Middle frontal gyrus (tissue), 1 donor: Measurements from ENCODE around the gene ORC4.
A peak's percentile ranks its signal among the peaks of the same experiment; 100 is the strongest.

ENCODE experiments used
- DNase-seq: peaks from one replicate; pipeline ENCODE4 v3.0.0-alpha.2; 2015; ENCODE audit warnings: low spot score; ENCODE audit errors: extremely low spot score

Gene ORC4

DNA sequence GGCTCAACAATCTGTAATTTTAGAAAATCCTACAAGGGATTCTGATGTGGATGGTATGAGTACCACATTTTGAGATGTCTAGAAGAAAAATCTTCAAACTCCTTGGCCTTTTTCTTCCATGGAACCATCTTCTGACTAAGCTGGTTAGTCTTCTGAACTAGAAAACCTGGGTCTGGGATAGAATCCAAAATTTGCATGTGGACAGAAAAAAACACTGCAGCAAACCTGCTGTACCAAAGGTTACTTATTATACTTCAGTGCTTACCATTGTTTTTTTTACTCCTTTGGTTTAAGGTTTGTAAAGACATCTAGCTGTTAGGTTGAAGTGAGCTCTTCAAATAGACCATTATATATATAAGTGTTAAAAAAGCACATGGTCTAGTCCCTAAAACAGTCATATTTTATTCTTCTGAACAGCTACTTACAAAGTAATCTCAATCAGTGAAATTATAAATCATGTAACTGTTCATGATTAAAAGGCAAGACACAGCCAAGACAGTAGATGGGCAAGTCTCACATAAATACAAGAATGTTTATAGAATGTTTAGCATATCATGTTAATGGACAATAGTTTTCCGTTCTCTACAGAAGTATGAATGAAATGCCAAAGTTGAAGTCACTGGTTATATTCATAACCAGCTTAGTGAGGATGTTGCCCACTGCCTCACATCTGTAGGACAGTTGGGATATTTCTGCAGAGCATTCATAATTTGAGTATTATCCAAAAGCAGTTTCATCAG lies 85.5 kb downstream of the ORC4 start:
- DNase-seq: no peak

DNA sequence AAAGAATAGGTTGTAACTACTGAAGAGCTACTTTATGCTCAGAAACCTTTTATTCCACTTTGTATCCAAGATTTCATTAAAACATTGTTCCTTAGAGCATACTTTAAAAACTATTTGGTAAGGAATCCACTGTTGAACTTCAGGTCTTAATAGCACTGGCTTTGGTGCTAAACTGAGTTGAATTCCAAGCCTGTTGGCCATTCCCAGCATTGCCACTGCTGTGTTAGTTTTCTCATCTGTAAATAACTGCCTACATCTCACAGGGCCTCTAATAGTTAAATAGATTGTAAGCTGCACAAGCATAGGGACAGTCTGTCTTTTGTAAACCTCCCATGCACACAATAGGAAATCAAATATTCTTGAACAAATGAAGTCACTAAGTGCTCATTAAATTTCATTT lies 86.6 kb downstream of the ORC4 start:
- no peak for DNase-seq

DNA sequence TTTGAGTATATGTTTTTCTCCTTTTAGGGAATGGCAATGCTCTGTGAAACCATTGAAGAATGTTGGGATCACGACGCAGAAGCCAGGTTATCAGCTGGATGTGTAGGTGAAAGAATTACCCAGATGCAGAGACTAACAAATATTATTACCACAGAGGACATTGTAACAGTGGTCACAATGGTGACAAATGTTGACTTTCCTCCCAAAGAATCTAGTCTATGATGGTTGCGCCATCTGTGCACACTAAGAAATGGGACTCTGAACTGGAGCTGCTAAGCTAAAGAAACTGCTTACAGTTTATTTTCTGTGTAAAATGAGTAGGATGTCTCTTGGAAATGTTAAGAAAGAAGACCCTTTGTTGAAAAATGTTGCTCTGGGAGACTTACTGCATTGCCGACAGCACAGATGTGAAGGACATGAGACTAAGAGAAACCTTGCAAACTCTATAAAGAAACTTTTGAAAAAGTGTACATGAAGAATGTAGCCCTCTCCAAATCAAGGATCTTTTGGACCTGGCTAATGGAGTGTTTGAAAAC lies 93.4 kb downstream of the ORC4 start:
- DNase-seq: no peak

DNA sequence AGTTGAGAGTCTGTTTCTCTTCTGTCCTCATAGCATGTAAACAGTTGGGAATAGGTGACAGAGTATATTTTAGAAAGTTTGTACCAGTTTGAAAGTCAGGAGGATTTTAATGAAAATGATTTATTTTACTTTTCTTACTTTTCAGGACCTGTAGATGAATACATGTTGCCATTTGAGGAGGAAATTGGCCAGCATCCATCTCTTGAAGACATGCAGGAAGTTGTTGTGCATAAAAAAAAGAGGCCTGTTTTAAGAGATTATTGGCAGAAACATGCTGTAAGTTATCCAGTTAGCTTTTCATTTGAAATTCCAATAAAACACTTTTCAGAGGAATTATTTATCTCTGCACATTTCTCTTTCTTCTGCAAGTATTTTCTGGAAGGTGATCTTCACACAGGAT lies 94.7 kb downstream of the ORC4 start:
- DNase-seq: no peak

DNA sequence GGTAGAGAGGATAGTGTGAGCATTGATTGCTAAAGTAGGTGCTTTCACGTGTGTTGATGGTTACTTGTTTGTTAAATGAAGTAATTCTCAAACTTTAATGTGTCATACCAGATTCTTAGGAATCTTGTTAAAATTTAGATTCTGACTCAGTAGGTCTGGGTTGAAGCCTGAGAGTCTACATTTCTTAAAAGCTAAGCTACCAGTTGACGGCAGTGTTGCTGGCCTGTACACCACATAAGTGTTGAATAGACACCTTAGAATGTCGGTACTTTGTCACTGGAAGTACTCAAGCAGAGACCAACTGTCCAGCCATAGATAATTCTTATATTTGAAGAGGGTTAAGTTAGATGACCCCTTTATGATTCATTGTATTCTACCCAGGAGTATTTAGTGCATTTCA lies 95.9 kb downstream of the ORC4 start:
- DNase-seq: no peak

DNA sequence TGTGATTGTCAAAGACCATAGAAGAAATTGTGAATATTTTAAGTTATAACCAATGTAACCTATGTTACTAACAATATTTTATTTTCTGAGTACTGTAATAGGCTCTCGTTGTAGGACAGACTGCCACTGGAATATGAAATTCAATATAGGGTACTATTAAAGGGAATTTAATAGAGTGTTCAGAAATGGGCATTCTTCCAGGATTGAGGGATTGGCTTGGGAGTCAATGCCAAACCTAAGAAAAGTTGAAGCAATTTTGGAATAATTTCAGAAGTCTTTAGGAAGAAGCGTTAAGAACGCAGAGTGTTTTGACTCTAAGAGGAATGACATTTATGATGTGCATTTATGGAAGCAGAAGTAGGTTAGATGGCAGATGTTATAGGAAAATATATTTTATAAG lies 96.7 kb downstream of the ORC4 start:
- no peak for DNase-seq

DNA sequence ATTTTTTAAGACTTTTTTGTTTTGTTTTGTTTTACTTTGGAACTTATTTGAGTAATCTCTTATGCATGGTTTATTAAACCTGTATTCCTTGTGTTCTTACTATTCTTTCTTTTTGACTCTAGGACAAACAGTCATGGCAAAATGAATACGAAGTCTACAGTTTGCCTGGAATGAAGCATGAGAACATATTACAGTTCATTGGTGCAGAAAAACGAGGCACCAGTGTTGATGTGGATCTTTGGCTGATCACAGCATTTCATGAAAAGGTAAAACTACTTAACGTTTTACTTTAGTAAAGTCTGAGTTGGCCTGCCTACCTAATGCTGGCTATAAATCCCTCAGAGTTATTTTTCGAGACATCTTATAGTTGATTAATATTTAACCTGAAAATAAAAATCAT lies 103.4 kb downstream of the ORC4 start:
- DNase-seq: no peak

DNA sequence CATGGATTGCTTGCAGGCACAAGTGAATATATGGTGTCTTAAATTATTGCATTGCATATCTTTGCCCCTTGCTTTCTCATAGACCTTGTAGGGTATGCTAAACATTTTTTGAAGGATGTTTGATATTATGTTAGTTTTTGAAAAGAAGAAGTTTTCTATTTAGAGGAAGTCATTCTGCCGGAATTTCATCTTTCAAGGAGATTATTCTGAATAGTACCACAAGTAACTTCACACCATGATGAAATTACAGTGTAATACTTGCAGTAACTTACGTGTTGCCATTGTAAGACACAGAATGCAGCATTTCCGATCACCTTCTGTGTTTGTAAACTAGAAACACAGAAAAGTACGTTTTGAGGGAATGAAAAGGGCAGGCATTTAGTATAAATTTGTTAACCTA lies 103.8 kb downstream of the ORC4 start:
- no peak for DNase-seq

DNA sequence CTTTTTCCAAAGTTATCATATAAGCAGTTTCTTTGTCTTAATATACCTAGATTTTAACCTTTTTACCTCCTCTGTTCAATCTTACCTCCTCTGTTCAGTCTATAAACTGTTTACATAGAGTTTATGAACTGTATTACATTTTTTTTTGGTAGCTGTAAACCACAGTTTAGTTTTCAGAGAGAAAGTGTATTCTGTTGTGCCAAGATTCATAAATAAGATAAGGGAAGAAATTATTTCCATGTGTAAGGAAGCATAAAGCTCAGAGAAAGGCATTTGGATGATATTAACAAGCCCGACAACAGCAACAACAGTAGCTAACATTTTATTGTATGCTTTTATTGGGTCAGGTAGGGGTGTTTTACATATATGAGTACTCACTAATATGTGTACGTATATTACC lies 104.5 kb downstream of the ORC4 start:
- no peak for DNase-seq

DNA sequence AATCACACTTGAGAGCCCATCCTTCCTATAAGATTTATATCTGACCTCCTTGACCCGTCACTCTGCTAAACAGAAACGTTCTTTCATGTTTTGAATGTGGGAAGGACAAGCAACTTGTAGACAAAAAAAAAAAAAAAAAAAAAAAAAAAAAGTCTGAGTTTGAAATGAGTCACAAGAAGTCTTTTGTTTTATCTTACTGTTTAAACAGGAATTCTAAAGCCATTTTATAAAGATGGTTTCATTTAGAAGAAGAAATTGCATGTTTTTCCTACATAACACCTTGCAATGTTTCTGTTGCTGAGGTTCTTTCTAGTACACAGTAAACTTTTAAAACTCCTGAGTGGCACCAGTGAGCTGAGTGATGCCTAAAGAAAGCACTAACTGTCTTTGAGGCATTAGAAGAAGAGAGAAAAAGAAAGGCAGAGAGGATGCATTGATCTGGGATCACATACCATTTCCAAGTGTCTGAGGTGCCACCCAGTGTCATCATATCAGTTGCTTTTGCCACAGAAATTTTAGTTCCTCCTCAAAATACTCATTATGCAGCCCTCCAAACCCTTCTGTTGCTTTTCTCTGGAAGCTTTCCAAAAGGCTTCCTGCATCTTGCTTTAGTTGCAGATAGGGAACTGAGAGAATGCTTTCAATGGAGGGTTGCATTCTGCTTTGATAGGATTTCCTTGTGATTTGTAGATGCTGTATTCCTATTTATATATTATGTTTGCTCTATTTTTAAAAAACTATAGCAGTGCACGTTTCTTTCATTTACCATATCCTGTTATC lies 106.6 kb downstream of the ORC4 start:
- DNase-seq: no peak

DNA sequence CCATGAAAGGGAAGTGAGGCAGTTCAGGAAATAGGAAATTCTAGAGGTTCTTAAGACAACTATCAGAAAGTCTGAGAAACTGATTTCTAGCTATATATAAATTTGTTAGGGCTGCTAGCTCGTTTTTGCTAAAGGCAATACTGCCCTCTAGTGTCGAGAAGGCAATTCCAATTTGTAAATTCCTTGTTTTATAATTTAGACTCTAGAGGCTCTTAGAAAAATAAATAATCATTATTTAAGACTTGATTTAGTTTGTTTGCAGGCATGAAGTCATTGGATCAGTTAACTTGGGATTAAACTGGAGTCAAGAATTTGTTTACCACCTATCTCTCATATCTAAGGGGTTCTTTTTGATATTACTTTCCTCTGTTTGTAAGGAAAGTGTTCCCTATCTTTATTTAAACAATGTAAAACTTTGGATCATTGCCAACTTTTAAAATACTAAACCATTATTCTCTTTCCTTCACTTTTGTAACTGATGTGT lies 109.5 kb downstream of the ORC4 start:
- DNase-seq: peak; percentile 72

DNA sequence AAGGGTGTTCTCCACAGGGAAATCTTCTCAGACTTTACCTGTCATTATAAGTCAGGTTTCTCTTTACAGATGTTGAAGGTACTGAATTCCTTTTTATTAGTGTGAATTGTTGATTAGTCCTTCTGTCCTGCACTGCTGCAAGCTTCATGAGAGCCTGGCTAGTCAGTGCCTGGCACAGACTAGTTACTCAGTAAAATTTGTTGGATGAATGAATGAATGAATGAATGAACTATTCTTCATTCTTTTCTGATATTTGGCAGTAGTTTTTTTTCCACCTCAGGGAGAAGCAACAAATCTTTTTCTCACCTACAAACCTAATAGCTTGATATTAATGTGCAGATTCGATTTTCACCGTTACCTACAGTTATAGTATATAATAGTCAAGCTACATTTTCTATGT lies 111.4 kb downstream of the ORC4 start:
- no peak for DNase-seq

DNA sequence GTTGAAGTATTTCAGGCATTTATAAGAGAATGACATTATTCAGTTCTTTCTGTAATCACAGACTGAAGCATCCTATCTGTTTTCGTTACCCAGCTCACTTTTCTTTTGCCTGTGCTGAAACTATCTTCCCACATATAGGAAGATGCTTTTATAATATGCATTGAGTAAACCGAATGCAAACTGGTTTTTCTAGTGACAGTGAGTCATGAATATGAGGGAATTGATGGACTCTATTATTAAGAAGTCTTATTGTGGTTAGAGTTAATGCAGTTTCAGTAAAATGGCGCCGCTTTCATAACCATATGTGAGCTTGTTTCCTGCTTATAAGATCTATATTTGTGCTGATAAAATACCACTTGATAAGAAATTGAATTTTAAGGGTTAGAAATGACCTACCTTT lies 116.5 kb downstream of the ORC4 start:
- no peak for DNase-seq

DNA sequence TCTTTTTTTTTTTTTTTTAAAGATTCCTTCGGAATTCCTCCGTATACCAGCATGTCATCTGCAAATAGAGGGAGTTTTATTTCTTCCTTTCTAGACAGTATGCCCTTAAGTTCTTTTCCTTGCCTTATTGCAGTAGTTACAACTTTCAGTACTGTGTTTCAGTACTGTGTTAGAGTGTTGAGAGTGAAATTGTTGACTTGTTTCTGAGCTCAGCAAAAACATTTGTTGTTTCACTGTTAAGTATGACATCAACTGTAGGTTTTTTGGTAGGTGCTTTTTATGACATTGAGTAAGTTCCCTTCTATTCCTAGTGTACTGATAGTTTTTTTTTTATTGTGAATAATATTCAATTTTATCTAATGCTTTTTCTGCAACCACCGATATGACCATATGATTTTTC lies 131.9 kb downstream of the ORC4 start:
- no peak for DNase-seq

DNA sequence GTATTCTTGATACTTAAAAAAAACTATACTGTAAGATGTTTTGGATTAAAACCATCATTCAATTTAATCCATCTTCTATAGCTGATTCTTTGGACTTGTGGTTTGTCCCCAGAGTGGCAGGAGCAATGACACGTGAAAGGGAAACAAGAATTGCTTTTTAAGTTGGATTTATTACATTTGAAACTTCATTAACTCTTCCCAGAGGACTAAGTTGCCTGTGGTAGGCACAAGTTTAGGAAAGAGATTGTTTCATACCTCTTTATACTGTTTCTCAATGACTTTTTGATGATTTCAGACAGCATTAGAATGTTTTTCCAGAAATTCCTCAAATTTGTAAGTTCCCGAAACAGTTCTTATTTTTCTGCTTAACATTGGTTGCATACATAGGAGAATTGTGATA lies 134.4 kb downstream of the ORC4 start:
- no peak for DNase-seq

DNA sequence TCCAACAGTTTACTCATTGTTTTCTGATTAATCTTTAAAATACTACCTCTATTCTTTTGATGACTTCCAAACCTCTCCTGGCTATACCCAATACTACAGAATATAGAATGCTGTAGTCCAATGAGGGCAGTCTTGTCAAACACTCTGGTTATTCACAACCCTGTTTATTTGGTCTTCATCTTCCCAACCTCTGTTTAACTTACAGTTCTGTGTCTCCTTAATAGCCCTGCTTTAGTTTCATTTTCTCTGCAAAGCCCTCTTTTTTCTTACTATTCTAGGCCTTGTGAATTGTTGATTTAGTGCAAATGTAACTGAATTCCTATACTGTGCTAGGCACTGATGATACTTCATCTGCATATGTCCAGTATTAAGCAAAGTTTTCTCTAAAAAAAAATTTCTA lies 135.7 kb downstream of the ORC4 start:
- DNase-seq: no peak

DNA sequence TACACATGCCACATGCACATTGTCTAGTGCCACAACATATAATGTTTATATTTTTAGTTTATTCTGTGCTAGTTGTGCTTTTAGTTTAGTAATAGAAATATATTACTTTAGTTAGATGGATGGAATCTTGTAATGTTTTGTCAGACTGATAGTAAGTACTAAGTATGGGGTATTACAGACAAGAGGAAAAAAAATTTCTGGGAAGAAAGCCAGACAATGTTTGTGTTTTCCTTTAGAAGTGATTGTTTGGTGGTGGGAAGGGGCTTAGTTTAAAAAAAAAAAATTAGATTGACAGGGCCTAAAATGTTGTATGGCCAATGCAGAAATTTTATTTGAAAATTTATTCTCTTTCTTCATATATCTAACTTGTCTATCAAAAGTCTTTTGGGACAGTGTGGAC lies 137.9 kb downstream of the ORC4 start:
- DNase-seq: no peak
